GM12874 (cell line): ENCODE measurements around the gene PDGFB.

Experiments
- CTCF ChIP-seq: IDR thresholded peaks from 2 replicates; pipeline ENCODE4 v1.5.1; 2011; ENCODE audit warnings: low read depth, mild to moderate bottlenecking, control low read depth, low read length, moderate library complexity; ENCODE audit not compliant: insufficient read depth

Gene PDGFB

GRCh38 chr22:39208013-39208680, 36.6 kb downstream of the PDGFB start:
- TF ChIP-seq CTCF, result no peak

- TF ChIP-seq CTCF, result no peak
Observed at GRCh38 chr22:39207141-39208012, 37.4 kb downstream of the PDGFB start.

GRCh38 chr22:39206491-39206890, 38.3 kb downstream of the PDGFB start:
- no peak for TF ChIP-seq CTCF

- no peak for TF ChIP-seq CTCF
Observed at GRCh38 chr22:39205344-39206021, 39.3 kb downstream of the PDGFB start.

GRCh38 chr22:39204216-39204615, 40.6 kb downstream of the PDGFB start:
- no peak for TF ChIP-seq CTCF

GRCh38 chr22:39197578-39197977, 47.2 kb downstream of the PDGFB start:
- TF ChIP-seq CTCF, result no peak

GRCh38 chr22:39194098-39194497, 50.7 kb downstream of the PDGFB start:
- no peak for TF ChIP-seq CTCF
